Smooth muscle cell (in vitro differentiated cells): Measurements from ENCODE around the gene MRPL27. TPM values are rescaled to one million over a fixed set of nuclear protein-coding genes. Genes with fewer than 3 reads are reported as not detected.

Experiments
- DNase-seq: peaks from one replicate; lab custom pipeline; 2025; ENCODE audit not compliant: unreplicated experiment; lab: John Stamatoyannopoulos, UW
- H2AFZ ChIP-seq: fragments of 200-600 bp; sonication (generic); 2 replicates; pipeline ENCODE4 v1.6.0; 2016; ENCODE audit warnings: antibody characterized with exemption, low read depth, mild to moderate bottlenecking
- H3F3A ChIP-seq: fragments of 200-600 bp; sonication (generic); 2 replicates; pipeline ENCODE4 v1.6.0; 2017; ENCODE audit warnings: antibody characterized with exemption, low read depth
- H3K27ac ChIP-seq: fragments of 200-600 bp; sonication (generic); 2 replicates; pipeline ENCODE4 v1.5.1; 2016; ENCODE audit warnings: low read depth, mild to moderate bottlenecking
- H3K27me3 ChIP-seq: fragments of 200-600 bp; sonication (generic); 2 replicates; pipeline ENCODE4 v1.6.1; 2016; ENCODE audit warnings: low read depth, mild to moderate bottlenecking
- H3K36me3 ChIP-seq: fragments of 200-600 bp; sonication (generic); 2 replicates; pipeline ENCODE4 v1.5.1; 2016; ENCODE audit warnings: low read depth
- H3K4me1 ChIP-seq: fragments of 200-600 bp; sonication (generic); 2 replicates; pipeline ENCODE4 v1.5.1; 2016; ENCODE audit warnings: low read depth
- H3K4me2 ChIP-seq: fragments of 200-600 bp; sonication (generic); 2 replicates; pipeline ENCODE4 v1.6.0; 2016; ENCODE audit warnings: mild to moderate bottlenecking
- H3K4me3 ChIP-seq: fragments of 200-600 bp; sonication (generic); 2 replicates; pipeline ENCODE4 v1.5.1; 2016; ENCODE audit warnings: mild to moderate bottlenecking
- H3K79me2 ChIP-seq: fragments of 200-600 bp; sonication (generic); 2 replicates; pipeline ENCODE4 v1.6.0; 2016; ENCODE audit warnings: low read depth, mild to moderate bottlenecking
- H3K9ac ChIP-seq: fragments of 200-600 bp; sonication (generic); 2 replicates; pipeline ENCODE4 v1.6.0; 2016; ENCODE audit warnings: low read depth
- H3K9me3 ChIP-seq: fragments of 200-600 bp; sonication (generic); replicated peaks from 2 replicates; pipeline ENCODE4 v1.5.1; 2016; ENCODE audit warnings: low read depth
- H4K20me1 ChIP-seq: fragments of 200-600 bp; sonication (generic); 2 replicates; pipeline ENCODE4 v1.6.0; 2016; ENCODE audit warnings: low read depth
- CTCF ChIP-seq: fragments of 200-600 bp; sonication (generic); IDR thresholded peaks from 2 replicates; pipeline ENCODE4 v1.5.1; 2017; ENCODE audit warnings: borderline replicate concordance, mild to moderate bottlenecking, antibody characterized with exemption; ENCODE audit not compliant: insufficient read depth, poor library complexity, severe bottlenecking
- WGBS: methylation state at CpG from one replicate; pipeline ENCODE4 v1.1.7; 2016; ENCODE audit warnings: low lambda C conversion rate; 5-methylcytosine and 5-hydroxymethylcytosine counted together
- polyA plus RNA-seq: library from polyadenylated mRNA; unstranded; fragments of >200 nt; fragmentation: Nextera tagmentation; extraction: Ambion mirVana; gene quantifications from 2 replicates; pipeline ENCODE4 v1.2.1, GENCODE V29; 2016
- total RNA-seq: library from RNA; depleted of rRNA; stranded (reverse); fragments of >200 nt; gene quantifications from 2 replicates; pipeline ENCODE4 v1.2.3, GENCODE V29; 2014

MRPL27 gene
- total and polyA plus RNA-seq, 2 experiments from 2014 or later: 62.8 to 138 TPM

- H3K4me1 ChIP-seq: peaks cover 11% of the 10 kb centered on the region
- no peak overlapping the region for H3K4me3 ChIP-seq
- peaks cover 14% of the 10 kb centered on the region for H3K79me2 ChIP-seq
- no peaks in the 10 kb centered on the region for H3K9me3 ChIP-seq
- no peaks in the 10 kb centered on the region for H3K36me3 ChIP-seq
- no peak for TF ChIP-seq CTCF
- no peak overlapping the region for H3K9ac ChIP-seq
- no peak overlapping the region for H2AFZ ChIP-seq
- H3K27me3 ChIP-seq: no peaks in the 10 kb centered on the region
- no peak overlapping the region for H3K4me2 ChIP-seq
- no peak for DNase-seq
- H3K27ac ChIP-seq: no peak overlapping the region
- 90% methylated on average over 5 of the region's 5 CpGs for WGBS
- H4K20me1 ChIP-seq: no peaks in the 10 kb centered on the region
- H3F3A ChIP-seq: peaks cover 2% of the 10 kb centered on the region
Measured at GRCh38 chr17:50375858-50376538, 3.0 kb upstream of the MRPL27 start.

- peak overlapping the region; percentile 88 for H3K4me2 ChIP-seq
- WGBS: 84% methylated on average over 2 of the region's 2 CpGs
- H3F3A ChIP-seq: no peaks in the 10 kb centered on the region
- H3K27ac ChIP-seq: no peak overlapping the region
- no peaks in the 10 kb centered on the region for H3K9me3 ChIP-seq
- DNase-seq: no peak
- no peaks in the 10 kb centered on the region for H3K27me3 ChIP-seq
- H3K9ac ChIP-seq: no peak overlapping the region
- no peaks in the 10 kb centered on the region for H4K20me1 ChIP-seq
- no peak for TF ChIP-seq CTCF
- H2AFZ ChIP-seq: no peak overlapping the region
- H3K4me3 ChIP-seq: peak overlapping the region; percentile 91
- peaks cover 5% of the 10 kb centered on the region for H3K36me3 ChIP-seq
- H3K4me1 ChIP-seq: peaks cover 11% of the 10 kb centered on the region
- H3K79me2 ChIP-seq: peaks cover 15% of the 10 kb centered on the region
Measured at GRCh38 chr17:50373705-50374104, 721 bp upstream of the MRPL27 start.

- Histone ChIP-seq H3K36me3 (peaks cover 5% of the 10 kb centered on the region), H3K27ac (peak overlapping the region; percentile 83), H3K27me3 (no peaks in the 10 kb centered on the region), H3K79me2 (peaks cover 15% of the 10 kb centered on the region), H2AFZ (no peak overlapping the region), H3K9ac (peak overlapping the region; percentile 89), H3K4me2 (peak overlapping the region; percentile 88), H3K4me3 (peak overlapping the region; percentile 91), H3F3A (no peaks in the 10 kb centered on the region), H4K20me1 (no peaks in the 10 kb centered on the region), H3K4me1 (peaks cover 11% of the 10 kb centered on the region), H3K9me3 (no peaks in the 10 kb centered on the region)
- WGBS: 34% methylated on average over 14 of the region's 14 CpGs
- no peak for TF ChIP-seq CTCF
- DNase-seq: no peak
Measured at GRCh38 chr17:50372222-50372757, 694 bp downstream of the MRPL27 start.

- Histone ChIP-seq H3K27me3 (no peaks in the 10 kb centered on the region), H3K79me2 (peaks cover 15% of the 10 kb centered on the region), H3F3A (no peaks in the 10 kb centered on the region), H3K4me1 (peaks cover 11% of the 10 kb centered on the region), H3K9ac (no peak overlapping the region), H4K20me1 (no peaks in the 10 kb centered on the region), H3K4me2 (peak overlapping the region; percentile 88), H3K27ac (peak overlapping the region; percentile 48), H3K36me3 (peaks cover 5% of the 10 kb centered on the region), H3K9me3 (no peaks in the 10 kb centered on the region), H2AFZ (no peak overlapping the region), H3K4me3 (no peak overlapping the region)
- no peak for TF ChIP-seq CTCF
- no peak for DNase-seq
- WGBS: 92% methylated on average over 2 of the region's 2 CpGs
Measured at GRCh38 chr17:50371526-50371925, 1.5 kb downstream of the MRPL27 start.
